DMS53 treated with DMSO at 0.1 percent for 48 hours (cell line): ENCODE data around the gene MYO1F.
"Not testable (repeated sequence)": the region's sequence is repeated elsewhere in the genome, so short reads cannot be mapped to it uniquely, and the experiment has no call there.

Experiments
- DNase-seq: peaks from one replicate; lab custom pipeline; 2025; ENCODE audit not compliant: unreplicated experiment; lab: John Stamatoyannopoulos, UW

The MYO1F gene

GRCh38 chr19:8577247-8577646, at the start of gene MYO1F:
TSS of gene MYO1F (minus strand) at chr19:8577442. CDS start at chr19:8577309, 133 bp downstream.
- DNase-seq = no peak

GRCh38 chr19:8626842-8627241, 49.6 kb upstream of the MYO1F start:
- DNase-seq = no peak

- DNase-seq = not testable (repeated sequence)
Measured at GRCh38 chr19:8622886-8623285, 45.6 kb upstream of the MYO1F start.

- DNase-seq = no peak
Measured at GRCh38 chr19:8618751-8619150, 41.5 kb upstream of the MYO1F start.

- DNase-seq = no peak
Measured at GRCh38 chr19:8617984-8618383, 40.7 kb upstream of the MYO1F start.

- DNase-seq = not testable (repeated sequence)
Measured at GRCh38 chr19:8617325-8617724, 40.1 kb upstream of the MYO1F start.

- no peak for DNase-seq
Measured at GRCh38 chr19:8616861-8617260, 39.6 kb upstream of the MYO1F start.

- DNase-seq = no peak
Measured at GRCh38 chr19:8615813-8616596, 38.8 kb upstream of the MYO1F start.

- DNase-seq = no peak
Measured at GRCh38 chr19:8615024-8615423, 37.8 kb upstream of the MYO1F start.

GRCh38 chr19:8614455-8614854, 37.2 kb upstream of the MYO1F start:
- DNase-seq = no peak

- DNase-seq = no peak
Measured at GRCh38 chr19:8612807-8613171, 35.5 kb upstream of the MYO1F start.

GRCh38 chr19:8611877-8612806, 34.9 kb upstream of the MYO1F start:
- DNase-seq = no peak

- DNase-seq = no peak
Measured at GRCh38 chr19:8611391-8611876, 34.2 kb upstream of the MYO1F start.

- no peak for DNase-seq
Measured at GRCh38 chr19:8610936-8611300, 33.7 kb upstream of the MYO1F start.

GRCh38 chr19:8610041-8610935, 33.0 kb upstream of the MYO1F start, which contains the start of gene ADAMTS10:
TSS of gene ADAMTS10 (minus strand) at chr19:8610715. CDS start at chr19:8605710, 5,005 bp downstream.
- DNase-seq = no peak

GRCh38 chr19:8609279-8610040, 32.2 kb upstream of the MYO1F start:
- no peak for DNase-seq

GRCh38 chr19:8608941-8609278, 31.7 kb upstream of the MYO1F start:
- DNase-seq = no peak

GRCh38 chr19:8607386-8607785, 30.1 kb upstream of the MYO1F start:
- DNase-seq = no peak

- DNase-seq = no peak
Measured at GRCh38 chr19:8605514-8605913, 28.3 kb upstream of the MYO1F start.

GRCh38 chr19:8601796-8602195, 24.6 kb upstream of the MYO1F start:
- no peak for DNase-seq
